Endometrial microvascular endothelial cells (primary cell): ENCODE data around the gene PDHB. TPM values are rescaled to one million over a fixed set of nuclear protein-coding genes. Genes with fewer than 3 reads are reported as not detected.
"Not testable (repeated sequence)": the region's sequence is repeated elsewhere in the genome, so short reads cannot be mapped to it uniquely, and the experiment has no call there.

Experiments used
- in situ Hi-C: cut with HindIII; loops from 2 replicates; pipeline ENCODE4 v1.10.0; 2017; ENCODE audit warnings: low sequenced_read_pairs, low pct_unique_long_range_greater_than_20kb; ENCODE audit errors: inconsistent ontology term
- total RNA-seq: library from RNA; depleted of rRNA; stranded (reverse); fragments of >200 nt; gene quantifications from one replicate; pipeline ENCODE4 v1.2.3, GENCODE V29; 2015; ENCODE audit errors: inconsistent ontology term

The PDHB gene
- total RNA-seq, 1 donor from 2014 or later, result 98.7 TPM

GRCh38 chr3:58441514-58442450 lies 8.2 kb upstream of the PDHB start:
- in situ Hi-C loops, result no loop called here

GRCh38 chr3:58440996-58441355 lies 7.3 kb upstream of the PDHB start:
- in situ Hi-C loops, result not testable (repeated sequence)

DNA sequence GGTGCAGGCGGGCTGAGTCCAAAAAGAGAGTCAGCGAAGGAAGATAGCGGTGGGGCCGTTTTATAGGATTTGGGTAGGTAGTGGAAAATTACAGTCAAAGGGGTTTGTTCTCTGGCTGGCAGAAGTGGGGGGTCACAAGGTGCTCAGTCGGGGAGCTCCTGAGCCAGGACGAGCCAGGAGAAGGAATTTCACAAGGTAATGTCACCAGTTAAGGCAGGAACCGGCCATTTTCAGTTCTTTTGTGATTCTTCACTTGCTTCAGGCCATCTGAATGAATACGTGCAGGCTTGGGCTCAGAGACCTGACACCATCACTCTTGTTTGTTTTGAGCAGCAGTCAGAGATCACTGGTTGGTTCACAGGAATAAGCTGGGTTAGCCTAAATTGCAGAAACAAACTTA lies 3.6 kb upstream of the PDHB start:
- in situ Hi-C loops, result not testable (repeated sequence)

DNA sequence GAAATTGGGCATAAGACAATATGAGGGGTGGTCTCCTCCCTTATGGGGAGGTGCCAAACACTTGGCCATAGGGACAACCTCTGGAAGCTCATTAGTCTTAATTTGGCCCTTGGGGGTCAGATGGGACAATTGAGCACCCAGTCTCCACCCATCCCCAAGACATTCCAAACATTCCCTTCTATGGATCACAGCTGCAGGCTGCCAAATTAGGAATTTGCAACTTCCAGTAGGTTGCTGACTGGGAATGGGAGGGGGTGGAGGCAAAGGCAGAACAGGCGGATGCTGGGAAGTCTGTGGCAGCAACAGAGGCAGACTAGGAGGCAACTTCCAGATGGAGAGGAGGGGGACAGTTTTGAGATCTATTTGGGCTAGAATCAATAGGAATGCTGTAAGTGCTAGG lies 1.4 kb upstream of the PDHB start:
- in situ Hi-C loops, result no loop called here

DNA sequence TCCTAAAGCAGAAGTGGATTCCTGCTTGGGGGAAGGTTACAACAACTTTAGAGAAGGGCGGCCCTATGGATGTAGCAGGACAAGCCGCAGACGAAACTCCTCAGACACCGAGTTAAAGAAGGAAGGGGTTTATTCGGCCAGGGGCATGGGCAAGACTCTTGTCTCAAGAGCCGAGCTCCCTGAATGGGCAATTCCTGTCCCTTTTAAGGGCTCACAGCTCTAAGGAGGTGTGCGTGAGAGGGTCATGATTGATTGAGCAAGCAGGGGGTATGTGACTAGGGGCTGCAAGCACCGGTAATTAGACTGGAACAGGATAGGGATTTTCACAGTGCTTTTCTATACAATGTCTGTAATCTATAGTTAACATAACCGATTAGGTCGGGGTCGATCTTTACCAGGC lies 879 bp upstream of the PDHB start:
- in situ Hi-C loops, result no loop called here

- in situ Hi-C loops, result no loop called here
Observed at GRCh38 chr3:58434168-58434504, 504 bp upstream of the PDHB start.

DNA sequence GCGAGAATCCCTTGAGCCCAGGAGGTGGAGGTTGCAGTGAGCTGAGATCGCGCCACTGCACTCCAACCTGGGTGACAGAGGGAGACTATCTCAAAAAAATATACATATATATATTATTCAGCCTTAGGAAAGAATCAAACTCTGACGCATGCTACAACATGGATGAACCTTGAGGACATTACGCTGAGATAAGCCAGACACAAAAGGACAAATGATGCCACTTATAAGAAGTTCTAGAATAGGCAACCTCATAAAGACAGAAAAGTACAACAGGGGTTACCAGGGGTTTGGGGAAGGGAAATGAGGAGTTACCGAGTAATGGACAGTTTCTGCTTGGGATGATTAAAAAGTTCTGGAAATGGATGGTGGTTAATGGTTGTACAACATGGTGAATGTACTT lies 727 bp downstream of the PDHB start:
- in situ Hi-C loops, result no loop called here

DNA sequence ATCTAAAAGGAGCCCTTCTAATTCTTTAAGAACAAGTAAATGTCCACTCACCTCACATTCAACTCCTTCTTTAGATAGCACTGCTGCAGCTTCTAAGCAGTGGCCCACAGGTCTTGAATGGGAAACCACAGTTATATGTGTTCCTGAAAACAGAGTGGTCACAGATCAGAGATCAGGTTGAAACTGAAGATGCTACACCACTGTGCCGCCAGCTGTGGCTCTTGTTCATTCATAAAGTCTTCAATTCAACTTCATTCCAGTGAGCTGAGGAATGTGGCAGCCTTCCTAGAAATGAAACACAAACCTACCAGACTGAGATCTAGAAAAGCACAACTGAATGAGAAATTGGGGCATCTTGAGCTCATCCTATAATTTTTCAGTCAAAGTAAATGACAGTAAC lies 4.0 kb downstream of the PDHB start:
- in situ Hi-C loops, result no loop called here

DNA sequence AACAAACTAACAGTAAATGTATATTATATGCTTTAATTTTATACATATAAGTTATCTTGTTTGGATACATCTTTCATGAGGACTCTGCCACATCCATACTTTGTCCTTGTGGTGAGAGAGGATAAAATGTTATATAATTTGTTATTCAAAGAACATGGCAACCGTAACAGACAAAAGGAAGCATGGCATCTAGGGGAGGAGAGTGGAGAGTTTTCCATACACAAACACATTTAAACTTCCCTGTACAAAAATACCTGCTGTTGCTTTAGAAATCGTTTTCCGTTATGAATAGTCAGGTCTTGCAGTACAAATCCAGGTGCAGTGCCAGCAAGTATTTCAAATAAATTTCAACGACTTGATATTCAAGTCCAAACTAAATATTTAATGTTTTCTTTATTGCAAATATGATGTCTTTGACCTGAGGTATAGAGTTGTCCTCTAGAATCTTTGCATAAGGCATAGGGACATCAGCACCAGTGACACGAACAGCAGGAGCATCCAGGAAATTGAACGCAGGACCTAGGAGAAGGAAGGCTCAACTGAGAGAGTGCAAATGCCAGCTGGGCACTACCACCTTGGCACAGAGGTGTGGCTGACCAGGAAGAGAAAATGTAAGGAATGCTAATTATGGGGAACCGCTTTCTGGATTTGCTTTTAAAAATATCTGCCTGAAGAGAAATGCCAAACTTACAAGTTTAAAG lies 5.8 kb downstream of the PDHB start:
- in situ Hi-C loops, result no loop called here

DNA sequence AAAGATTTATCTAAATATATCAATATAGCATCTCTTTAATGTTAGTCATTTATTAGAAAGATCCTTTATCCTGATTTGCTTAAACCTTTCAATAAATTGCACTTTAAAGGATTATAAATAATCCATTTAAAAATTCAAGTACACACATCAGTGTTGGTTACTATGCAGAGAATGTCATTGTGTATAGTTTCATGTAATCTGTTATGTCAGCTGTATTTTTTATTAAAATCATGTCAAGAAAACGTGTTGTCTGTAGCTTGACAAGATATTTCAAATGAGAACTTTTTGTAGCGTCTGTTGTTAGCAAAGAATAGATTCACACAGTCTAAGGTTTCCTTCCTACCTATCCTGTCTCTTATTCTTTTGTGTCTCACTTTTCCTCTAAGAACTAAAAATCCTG lies 7.8 kb downstream of the PDHB start:
- in situ Hi-C loops, result no loop called here

GRCh38 chr3:58424613-58425012 lies 9.0 kb downstream of the PDHB start:
- in situ Hi-C loops, result no loop called here

DNA sequence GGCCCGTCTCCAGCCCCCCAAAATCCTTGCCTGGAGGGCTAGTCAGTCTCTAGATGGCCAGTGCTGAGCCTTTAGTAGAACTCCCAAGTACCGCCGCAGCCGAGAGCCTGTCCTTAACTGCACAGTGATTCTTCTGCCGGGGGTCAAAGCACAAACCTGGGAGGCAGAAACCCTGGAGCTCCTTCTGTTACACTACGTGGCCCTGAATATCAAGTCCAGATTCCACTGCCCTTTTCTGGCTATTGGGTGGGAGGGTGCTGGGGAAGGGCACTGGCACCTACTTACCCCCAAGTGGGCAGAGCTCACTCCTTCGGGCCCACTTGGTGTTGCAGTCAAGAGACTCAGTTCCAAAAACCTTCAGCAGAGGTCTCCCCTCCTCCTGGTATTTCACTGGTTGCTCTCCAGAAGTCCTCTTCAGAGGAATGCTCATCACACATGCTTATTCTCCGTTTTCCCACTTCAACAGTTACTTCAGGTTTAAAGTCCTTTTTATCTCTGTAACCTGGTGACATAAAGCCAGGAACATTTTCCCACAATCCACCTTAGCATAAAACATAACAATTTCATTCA lies 10.8 kb downstream of the PDHB start:
- in situ Hi-C loops, result no loop called here

- in situ Hi-C loops, result no loop called here
Observed at GRCh38 chr3:58421004-58421403, 12.6 kb downstream of the PDHB start.

DNA sequence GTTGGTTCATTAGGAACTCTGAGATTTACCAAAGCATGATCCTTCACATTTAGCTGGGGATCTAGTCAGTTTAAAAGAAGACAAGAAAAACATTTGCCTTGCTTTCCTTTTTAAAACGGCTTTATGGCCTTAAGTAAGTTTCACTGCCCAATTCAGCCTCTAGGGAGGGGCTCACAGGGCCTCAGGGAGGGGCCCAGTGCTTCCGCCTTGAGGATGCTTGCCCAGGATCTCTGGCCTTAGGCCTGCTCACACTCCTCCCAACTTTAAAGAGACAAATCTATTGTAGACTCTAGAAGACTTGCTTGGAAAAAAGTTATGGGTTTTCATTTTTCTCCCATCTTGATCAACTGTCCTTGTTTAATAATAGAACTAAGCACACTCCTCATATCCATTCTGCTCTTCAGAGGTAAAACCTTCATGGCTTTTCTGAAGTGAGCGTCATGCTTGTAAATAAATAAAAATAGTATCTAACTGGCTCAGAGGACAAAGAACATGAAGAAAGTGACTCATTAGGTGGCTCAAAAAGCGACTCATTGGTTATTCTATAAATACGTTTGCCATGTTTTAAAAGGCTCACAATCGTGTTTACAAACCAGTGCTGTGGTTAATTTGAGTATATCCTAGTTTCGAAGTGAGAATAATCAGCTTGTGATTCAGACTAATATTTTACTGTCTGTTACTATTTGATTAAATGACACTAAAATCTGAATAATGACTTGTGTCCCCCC lies 13.7 kb downstream of the PDHB start:
- in situ Hi-C loops, result no loop called here

- in situ Hi-C loops, result no loop called here
Observed at GRCh38 chr3:58418227-58418626, 15.4 kb downstream of the PDHB start.

DNA sequence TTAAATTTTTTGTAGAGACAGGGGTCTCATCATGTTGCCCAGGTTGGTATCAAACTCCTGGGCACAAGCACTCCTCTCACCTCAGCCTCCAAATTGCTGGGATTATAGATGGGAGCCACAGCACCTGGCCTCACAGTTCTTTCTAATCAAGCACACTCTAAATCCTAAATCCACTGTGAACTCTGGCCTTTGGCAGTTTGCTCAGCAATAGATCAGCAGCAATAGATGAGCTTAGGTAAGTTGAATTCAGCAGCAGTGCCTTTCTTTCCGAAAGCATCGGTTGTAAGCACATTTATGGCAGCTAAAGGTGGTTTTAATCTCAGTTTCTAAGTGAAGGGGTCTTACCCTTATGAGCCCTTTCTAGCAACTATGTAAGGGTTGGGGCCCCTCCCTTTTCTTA lies 16.6 kb downstream of the PDHB start:
- in situ Hi-C loops, result no loop called here

DNA sequence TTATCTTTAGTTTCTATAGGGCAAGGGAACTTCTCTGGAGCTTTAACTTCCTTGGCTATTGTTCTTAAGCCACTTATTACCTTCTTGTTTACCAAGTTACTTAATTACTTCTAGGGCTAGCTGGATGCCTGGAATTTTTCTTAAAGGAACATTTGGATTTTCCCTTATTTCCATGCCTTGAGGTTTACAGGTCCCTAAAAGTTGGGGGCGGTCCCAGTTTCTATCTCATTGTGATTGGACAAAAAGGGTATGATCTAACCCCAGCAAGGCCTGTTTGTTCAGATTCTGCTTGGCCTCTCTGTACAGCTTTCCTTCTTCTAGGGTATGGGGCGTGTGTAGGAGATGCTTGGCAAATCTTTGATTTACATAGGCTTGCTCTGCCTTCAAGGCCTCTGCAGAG lies 17.4 kb downstream of the PDHB start:
- in situ Hi-C loops, result no loop called here

GRCh38 chr3:58414538-58415197 lies 19.0 kb downstream of the PDHB start:
- in situ Hi-C loops, result no loop called here
